Bronchial epithelial cell (primary cell): ENCODE results near the gene SHE. TPM values are rescaled to one million over a fixed set of nuclear protein-coding genes. Genes with fewer than 3 reads are reported as not detected.

Experiments used
- DNase-seq: peaks from one replicate; pipeline ENCODE4 v3.0.0-alpha.2; 2010; ENCODE audit warnings: low read depth
- FAIRE-seq: peaks from 2 replicates; lab custom pipeline; 2011; peaks lifted over from hg19 to GRCh38; lab: Jason Lieb, UNC
- H3K27me3 ChIP-seq: 2 replicates; pipeline ENCODE4 v1.5.1; 2011; ENCODE audit warnings: low read length; ENCODE audit not compliant: control insufficient read depth, insufficient read depth
- H3K36me3 ChIP-seq: 2 replicates; pipeline ENCODE4 v1.5.1; 2011; ENCODE audit warnings: low read length; ENCODE audit not compliant: control insufficient read depth, insufficient read depth
- H3K4me3 ChIP-seq: 2 replicates; pipeline ENCODE4 v1.5.1; 2011; ENCODE audit warnings: mild to moderate bottlenecking, low read depth, low read length, control low read depth
- CTCF ChIP-seq: IDR thresholded peaks from 2 replicates; pipeline ENCODE4 v1.5.1; 2011; ENCODE audit warnings: mild to moderate bottlenecking, moderate library complexity, low read length, control low read depth, inconsistent platforms; ENCODE audit not compliant: insufficient read depth, severe bottlenecking
- total RNA-seq: library from RNA; depleted of rRNA; stranded (reverse); fragments of >200 nt; gene quantifications from 2 replicates; pipeline ENCODE4 v1.2.1, GENCODE V29; 2014

The SHE gene
- total RNA-seq, 1 donor from 2014 or later, result not detected

- Histone ChIP-seq H3K4me3 (no peak overlapping the region), H3K27me3 (no peaks in the 10 kb centered on the region), H3K36me3 (peaks cover 7% of the 10 kb centered on the region)
- no peak for FAIRE-seq
- no peak for DNase-seq
- no peak for TF ChIP-seq CTCF
Measured at GRCh38 chr1:154467434-154468102, 34.6 kb downstream of the SHE start.

- DNase-seq, result no peak
- no peak for FAIRE-seq
- no peaks in the 10 kb centered on the region for H3K27me3 ChIP-seq
- peaks cover 7% of the 10 kb centered on the region for H3K36me3 ChIP-seq
- TF ChIP-seq CTCF, result no peak
- no peak overlapping the region for H3K4me3 ChIP-seq
Measured at GRCh38 chr1:154466921-154467417, 35.2 kb downstream of the SHE start.

- FAIRE-seq, result no peak
- no peak for TF ChIP-seq CTCF
- peaks cover 10% of the 10 kb centered on the region for H3K36me3 ChIP-seq
Measured at GRCh38 chr1:154466206-154466605, 36.0 kb downstream of the SHE start.

GRCh38 chr1:154465621-154466195, 36.5 kb downstream of the SHE start:
- DNase-seq, result no peak
- TF ChIP-seq CTCF, result no peak
- H3K4me3 ChIP-seq, result no peak overlapping the region
- peaks cover 12% of the 10 kb centered on the region for H3K36me3 ChIP-seq
- no peaks in the 10 kb centered on the region for H3K27me3 ChIP-seq
- FAIRE-seq, result no peak

More at GRCh38 chr1:154466206-154466605, 36.0 kb downstream of the SHE start:
- Histone ChIP-seq H3K4me3 (no peak overlapping the region), H3K27me3 (no peaks in the 10 kb centered on the region)
- no peak for DNase-seq

GRCh38 chr1:154463512-154463990, 38.7 kb downstream of the SHE start:
- no peaks in the 10 kb centered on the region for H3K27me3 ChIP-seq
- FAIRE-seq, result no peak
- H3K4me3 ChIP-seq, result no peak overlapping the region
- DNase-seq, result no peak
- H3K36me3 ChIP-seq, result peaks cover 15% of the 10 kb centered on the region
- TF ChIP-seq CTCF, result no peak
